Neural cell (in vitro differentiated cells): ENCODE measurements around the gene ITGB1BP1.

ENCODE experiments used
- EP300 ChIP-seq: fragments of 450-650 bp; conservative IDR thresholded peaks from 2 replicates; pipeline ENCODE4 v1.6.1; 2014; ENCODE audit warnings: antibody characterized with exemption, mild to moderate bottlenecking, moderate library complexity; ENCODE audit not compliant: poor library complexity, severe bottlenecking
- EZH2 ChIP-seq: fragments of 200-600, 300-800 bp; shearing (Covaris generic), sonication (generic); IDR thresholded peaks from 2 replicates; pipeline ENCODE4 v1.6.1; 2014; ENCODE audit warnings: antibody characterized with exemption, low read length, borderline replicate concordance, mild to moderate bottlenecking; ENCODE audit not compliant: insufficient read depth, poor library complexity, severe bottlenecking
- POLR2AphosphoS5 ChIP-seq: IDR thresholded peaks from 2 replicates; pipeline ENCODE4 v1.6.1; 2012
- RAD21 ChIP-seq: fragments of 450-650 bp; conservative IDR thresholded peaks from 2 replicates; pipeline ENCODE4 v1.6.1; 2014; ENCODE audit warnings: antibody characterized with exemption, mild to moderate bottlenecking, moderate library complexity
- SMC3 ChIP-seq: fragments of 450-650 bp; conservative IDR thresholded peaks from 2 replicates; pipeline ENCODE4 v1.6.1; 2014; ENCODE audit warnings: antibody characterized with exemption, mild to moderate bottlenecking, moderate library complexity; ENCODE audit not compliant: poor library complexity
- TAF1 ChIP-seq: IDR thresholded peaks from 2 replicates; pipeline ENCODE4 v1.6.1; 2012; ENCODE audit warnings: low read depth
- TF ChIP-seq, protein P1 (sequence below): fragments of 450-650 bp; IDR thresholded peaks from 2 replicates; pipeline ENCODE4 v1.5.1; 2014; ENCODE audit warnings: antibody characterized with exemption, mild to moderate bottlenecking, moderate library complexity; ENCODE audit not compliant: poor library complexity, severe bottlenecking

DNA sequence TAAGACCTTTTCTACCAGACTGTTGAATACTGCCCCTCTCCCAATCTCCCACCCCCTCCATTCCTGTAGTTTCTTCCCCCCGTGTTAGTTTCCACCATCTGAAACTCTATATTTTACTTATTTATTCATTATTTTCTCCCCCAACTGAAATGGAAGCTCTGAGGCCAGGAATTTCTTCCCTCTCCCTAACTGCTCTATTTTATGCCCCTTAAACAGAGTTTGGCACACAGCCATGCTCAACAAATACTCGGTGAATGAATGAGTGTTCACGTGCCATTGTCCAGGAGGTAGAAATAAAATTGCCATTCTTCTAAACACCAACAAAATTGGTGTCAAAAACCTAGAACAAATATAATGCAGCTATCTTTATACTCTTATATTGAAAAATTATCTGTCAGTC, 5.6 kb downstream of the ITGB1BP1 start:
- TF ChIP-seq, protein P1, sequence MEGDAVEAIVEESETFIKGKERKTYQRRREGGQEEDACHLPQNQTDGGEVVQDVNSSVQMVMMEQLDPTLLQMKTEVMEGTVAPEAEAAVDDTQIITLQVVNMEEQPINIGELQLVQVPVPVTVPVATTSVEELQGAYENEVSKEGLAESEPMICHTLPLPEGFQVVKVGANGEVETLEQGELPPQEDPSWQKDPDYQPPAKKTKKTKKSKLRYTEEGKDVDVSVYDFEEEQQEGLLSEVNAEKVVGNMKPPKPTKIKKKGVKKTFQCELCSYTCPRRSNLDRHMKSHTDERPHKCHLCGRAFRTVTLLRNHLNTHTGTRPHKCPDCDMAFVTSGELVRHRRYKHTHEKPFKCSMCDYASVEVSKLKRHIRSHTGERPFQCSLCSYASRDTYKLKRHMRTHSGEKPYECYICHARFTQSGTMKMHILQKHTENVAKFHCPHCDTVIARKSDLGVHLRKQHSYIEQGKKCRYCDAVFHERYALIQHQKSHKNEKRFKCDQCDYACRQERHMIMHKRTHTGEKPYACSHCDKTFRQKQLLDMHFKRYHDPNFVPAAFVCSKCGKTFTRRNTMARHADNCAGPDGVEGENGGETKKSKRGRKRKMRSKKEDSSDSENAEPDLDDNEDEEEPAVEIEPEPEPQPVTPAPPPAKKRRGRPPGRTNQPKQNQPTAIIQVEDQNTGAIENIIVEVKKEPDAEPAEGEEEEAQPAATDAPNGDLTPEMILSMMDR = no peak
- TF ChIP-seq EZH2 (no peak), SMC3 (no peak), EP300 (no peak), TAF1 (no peak), POLR2AphosphoS5 (no peak), RAD21 (no peak)
